ENCODE results near the gene ERN1.

DNA sequence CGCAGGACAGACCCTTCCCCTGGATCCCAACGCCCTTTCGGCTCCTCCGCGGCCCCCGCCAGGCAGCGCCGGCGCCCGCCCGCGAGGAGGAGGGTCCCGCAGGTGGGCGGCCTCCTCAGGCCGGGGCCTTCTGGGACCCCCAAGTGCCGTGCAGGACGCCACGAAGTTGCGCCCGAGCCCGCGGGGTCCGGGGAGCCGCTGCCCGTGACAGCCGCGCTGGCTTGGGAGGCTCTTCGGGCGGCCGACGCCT, 504 bp downstream of the ERN1 start:
- TF ChIP-seq, protein P1, sequence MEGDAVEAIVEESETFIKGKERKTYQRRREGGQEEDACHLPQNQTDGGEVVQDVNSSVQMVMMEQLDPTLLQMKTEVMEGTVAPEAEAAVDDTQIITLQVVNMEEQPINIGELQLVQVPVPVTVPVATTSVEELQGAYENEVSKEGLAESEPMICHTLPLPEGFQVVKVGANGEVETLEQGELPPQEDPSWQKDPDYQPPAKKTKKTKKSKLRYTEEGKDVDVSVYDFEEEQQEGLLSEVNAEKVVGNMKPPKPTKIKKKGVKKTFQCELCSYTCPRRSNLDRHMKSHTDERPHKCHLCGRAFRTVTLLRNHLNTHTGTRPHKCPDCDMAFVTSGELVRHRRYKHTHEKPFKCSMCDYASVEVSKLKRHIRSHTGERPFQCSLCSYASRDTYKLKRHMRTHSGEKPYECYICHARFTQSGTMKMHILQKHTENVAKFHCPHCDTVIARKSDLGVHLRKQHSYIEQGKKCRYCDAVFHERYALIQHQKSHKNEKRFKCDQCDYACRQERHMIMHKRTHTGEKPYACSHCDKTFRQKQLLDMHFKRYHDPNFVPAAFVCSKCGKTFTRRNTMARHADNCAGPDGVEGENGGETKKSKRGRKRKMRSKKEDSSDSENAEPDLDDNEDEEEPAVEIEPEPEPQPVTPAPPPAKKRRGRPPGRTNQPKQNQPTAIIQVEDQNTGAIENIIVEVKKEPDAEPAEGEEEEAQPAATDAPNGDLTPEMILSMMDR (IDR thresholded peaks at IDR 0.05; ENCODE audit: low read depth, low read length), result no peak
- TF ChIP-seq POLR2A (IDR thresholded peaks at IDR 0.05; ENCODE audit: extremely low read depth, insufficient read length) (no peak), MYC (IDR thresholded peaks at IDR 0.05; ENCODE audit: low read depth, low read length) (no peak)
- TF ChIP-seq, protein P2, sequence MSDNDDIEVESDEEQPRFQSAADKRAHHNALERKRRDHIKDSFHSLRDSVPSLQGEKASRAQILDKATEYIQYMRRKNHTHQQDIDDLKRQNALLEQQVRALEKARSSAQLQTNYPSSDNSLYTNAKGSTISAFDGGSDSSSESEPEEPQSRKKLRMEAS (IDR thresholded peaks at IDR 0.05; ENCODE audit: low read depth, low read length), result no peak; the same call in 1 of the 2 replicates

Data from NB4 (cell line).